Measurements from ENCODE around the gene ULK3. TPM values are rescaled to one million over a fixed set of nuclear protein-coding genes. Genes with fewer than 3 reads are reported as not detected.

The ULK3 gene
- total RNA-seq, 1 experiment from 2014 or later, result 19.7 TPM

- DNase-seq (ENCODE audit: low spot score), result no peak
These were observed 24.6 kb upstream of the ULK3 start for GRCh38 chr15:74867466-74868038.

GRCh38 chr15:74866090-74866489, 23.1 kb upstream of the ULK3 start:
- DNase-seq (ENCODE audit: low spot score), result no peak

GRCh38 chr15:74865316-74865715, 22.4 kb upstream of the ULK3 start:
- DNase-seq (ENCODE audit: low spot score), result no peak

GRCh38 chr15:74864296-74864695, 21.3 kb upstream of the ULK3 start:
- no peak for DNase-seq (ENCODE audit: low spot score)

- no peak for DNase-seq (ENCODE audit: low spot score)
These were observed 20.5 kb upstream of the ULK3 start for GRCh38 chr15:74863239-74864056.

GRCh38 chr15:74858369-74858740, 15.4 kb upstream of the ULK3 start:
- no peak for DNase-seq (ENCODE audit: low spot score)

- DNase-seq (ENCODE audit: low spot score), result no peak
These were observed 14.9 kb upstream of the ULK3 start for GRCh38 chr15:74857671-74858368.

GRCh38 chr15:74857082-74857655, 14.2 kb upstream of the ULK3 start:
- no peak for DNase-seq (ENCODE audit: low spot score)

GRCh38 chr15:74856537-74856936, 13.6 kb upstream of the ULK3 start:
- no peak for DNase-seq (ENCODE audit: low spot score)

- DNase-seq (ENCODE audit: low spot score), result no peak
These were observed 12.9 kb upstream of the ULK3 start for GRCh38 chr15:74855857-74856256.

GRCh38 chr15:74854453-74855022, 11.6 kb upstream of the ULK3 start:
- DNase-seq (ENCODE audit: low spot score), result no peak

- DNase-seq (ENCODE audit: low spot score), result no peak
These were observed 9.0 kb upstream of the ULK3 start for GRCh38 chr15:74851960-74852359.

- no peak for DNase-seq (ENCODE audit: low spot score)
These were observed 7.4 kb upstream of the ULK3 start for GRCh38 chr15:74850393-74850792.

GRCh38 chr15:74847432-74847831, 4.5 kb upstream of the ULK3 start:
- DNase-seq (ENCODE audit: low spot score), result no peak

GRCh38 chr15:74845581-74845980, 2.6 kb upstream of the ULK3 start:
- DNase-seq (ENCODE audit: low spot score), result no peak

- no peak for DNase-seq (ENCODE audit: low spot score)
These were observed 2.2 kb upstream of the ULK3 start for GRCh38 chr15:74845208-74845568.

GRCh38 chr15:74844319-74845207, 1.6 kb upstream of the ULK3 start:
- DNase-seq (ENCODE audit: low spot score), result no peak

- no peak for DNase-seq (ENCODE audit: low spot score)
These were observed 939 bp upstream of the ULK3 start for GRCh38 chr15:74843891-74844299.

GRCh38 chr15:74843445-74843828, 481 bp upstream of the ULK3 start:
- DNase-seq (ENCODE audit: low spot score), result no peak

- no peak for DNase-seq (ENCODE audit: low spot score)
These were observed 1.0 kb downstream of the ULK3 start for GRCh38 chr15:74841891-74842373.
